Hippocampal formation (tissue), 2 donors: ENCODE data around the gene GJB2.
A peak's percentile ranks its signal among the peaks of the same experiment; 100 is the strongest.

Experiments used
- DNase-seq, 2 donors: peaks; one replicate each; lab custom pipeline; 2025; lab: John Stamatoyannopoulos, UW

Gene GJB2

GRCh38 chr13:20192836-20193161, at the start of gene GJB2:
TSS of gene GJB2 (minus strand) at chr13:20192938. CDS start at chr13:20189581, 3,357 bp downstream.
- DNase-seq: no peak

GRCh38 chr13:20241593-20241992, 48.9 kb upstream of the GJB2 start:
- DNase-seq: no peak

GRCh38 chr13:20239748-20240147, 47.0 kb upstream of the GJB2 start:
- DNase-seq: no peak

- DNase-seq: no peak
Observed at GRCh38 chr13:20232556-20233277, 40.0 kb upstream of the GJB2 start.

- DNase-seq: no peak
Observed at GRCh38 chr13:20231839-20232555, 39.3 kb upstream of the GJB2 start, which contains the start of gene GJB6. TSS of gene GJB6 (minus strand) at chr13:20232319. CDS start at chr13:20223480, 8,839 bp downstream.

- DNase-seq: no peak
Observed at GRCh38 chr13:20230913-20231838, 38.4 kb upstream of the GJB2 start.

- DNase-seq: no peak
Observed at GRCh38 chr13:20227730-20228129, 35.0 kb upstream of the GJB2 start.

- no peak for DNase-seq
Observed at GRCh38 chr13:20227288-20227687, 34.5 kb upstream of the GJB2 start.

DNA sequence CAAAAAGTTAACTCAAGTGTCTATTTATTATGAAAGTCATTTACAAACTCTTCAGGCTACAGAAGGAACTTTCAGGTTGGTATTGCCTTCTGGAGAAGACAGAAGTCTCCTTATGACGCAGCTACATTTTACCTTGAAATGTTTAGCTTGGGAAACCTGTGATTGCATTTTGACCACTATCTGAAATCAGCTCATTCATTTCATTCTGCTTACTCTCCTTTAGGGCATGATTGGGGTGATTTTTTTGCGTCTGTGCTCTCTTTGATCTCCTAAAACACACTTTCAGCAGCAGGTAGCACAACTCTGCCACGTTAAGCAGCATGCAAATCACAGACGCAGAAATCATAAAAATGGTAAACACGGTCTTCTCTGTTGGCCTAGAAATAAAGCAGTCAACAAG, 29.8 kb upstream of the GJB2 start:
- no peak for DNase-seq

DNA sequence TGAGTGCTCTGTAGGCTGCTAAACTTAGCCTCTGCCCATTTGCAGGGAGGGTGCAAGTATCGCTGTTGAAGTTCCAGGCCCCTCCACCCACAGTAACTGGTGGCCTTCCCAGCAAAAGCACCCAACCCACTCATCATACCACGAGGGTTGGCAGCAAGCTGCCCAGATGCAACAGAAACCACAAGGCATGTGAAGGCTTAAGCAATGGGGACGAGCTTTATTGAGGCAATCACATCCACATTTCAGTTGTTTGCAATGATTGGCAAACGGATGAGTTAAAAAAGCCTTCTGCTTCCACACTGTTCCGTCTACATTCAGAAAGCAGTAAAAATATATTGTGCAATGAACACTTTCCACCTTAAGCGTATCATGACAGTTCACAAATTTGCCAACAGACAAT, 29.0 kb upstream of the GJB2 start:
- no peak for DNase-seq

- no peak for DNase-seq
Observed at GRCh38 chr13:20219577-20219976, 26.8 kb upstream of the GJB2 start.

DNA sequence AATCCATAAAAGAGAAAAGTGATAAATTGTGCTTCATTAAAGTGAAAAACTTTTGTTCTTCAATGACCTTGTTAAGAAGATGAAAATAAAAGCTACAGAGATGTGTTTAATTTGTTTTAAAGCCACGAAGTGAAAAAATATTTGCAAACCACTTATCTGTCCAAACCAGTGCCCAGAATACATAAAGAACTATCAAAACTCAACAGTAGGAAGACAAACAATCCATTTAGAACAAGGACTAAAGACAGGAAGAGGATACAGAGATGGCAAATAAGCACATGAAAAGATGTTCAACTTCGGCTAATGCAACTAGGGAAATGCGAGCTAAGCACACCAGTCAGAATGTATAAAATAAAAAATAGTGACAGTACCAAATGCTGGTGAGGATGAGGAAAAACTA, 24.4 kb upstream of the GJB2 start:
- DNase-seq: no peak

- DNase-seq: peak in 1 of 2 donors; percentile 41
Observed at GRCh38 chr13:20209948-20210347, 17.2 kb upstream of the GJB2 start.

GRCh38 chr13:20206698-20207235, 14.0 kb upstream of the GJB2 start:
- DNase-seq: no peak

DNA sequence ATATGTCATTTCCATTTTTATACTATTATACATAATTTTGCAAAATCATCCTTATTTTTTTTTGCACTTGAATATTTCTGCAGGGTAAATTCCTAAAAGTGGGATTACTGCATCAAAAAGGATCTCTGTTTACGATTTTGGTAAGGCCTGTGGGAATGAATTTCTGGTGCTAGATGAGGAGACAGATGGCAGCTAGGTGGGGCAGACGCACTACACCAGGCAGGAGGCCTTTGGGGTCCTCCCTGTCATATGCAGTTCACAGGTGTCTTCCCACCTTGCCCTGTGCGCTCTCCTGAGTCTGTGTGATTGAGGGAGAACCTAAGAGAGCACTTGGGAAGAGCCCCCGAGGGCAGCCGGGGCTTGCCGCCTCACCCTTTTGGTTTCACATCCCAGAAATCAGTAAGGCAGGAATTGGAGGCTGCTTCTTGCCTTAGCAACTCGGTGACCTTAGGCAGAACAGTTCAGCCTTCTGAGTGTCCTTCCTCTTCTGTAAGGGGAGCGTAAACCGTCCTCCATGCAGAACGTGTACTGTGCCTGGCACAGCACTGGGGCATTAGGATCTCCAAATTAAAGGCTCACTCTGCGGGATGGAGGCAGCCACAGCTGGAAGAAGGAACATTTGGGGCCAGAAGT, 13.4 kb upstream of the GJB2 start:
- no peak for DNase-seq

DNA sequence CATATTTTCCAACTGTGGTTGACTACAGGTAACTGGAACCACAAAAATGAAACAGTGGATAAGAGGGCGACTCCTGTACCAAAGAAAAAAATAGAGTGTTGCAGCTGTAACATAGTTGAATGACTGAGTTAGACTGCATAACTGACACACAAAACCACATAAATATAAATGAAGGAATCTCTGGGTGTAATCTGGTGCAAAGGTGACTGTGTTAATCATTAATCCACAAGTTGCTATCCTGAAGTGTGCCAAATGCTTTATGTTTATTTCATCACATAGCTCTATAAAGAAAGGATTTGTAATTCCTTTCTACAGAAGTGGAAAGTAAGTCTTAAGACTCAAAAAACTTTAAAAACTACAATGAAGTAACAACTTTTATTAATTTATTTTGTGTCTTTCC, 6.0 kb upstream of the GJB2 start:
- no peak for DNase-seq

DNA sequence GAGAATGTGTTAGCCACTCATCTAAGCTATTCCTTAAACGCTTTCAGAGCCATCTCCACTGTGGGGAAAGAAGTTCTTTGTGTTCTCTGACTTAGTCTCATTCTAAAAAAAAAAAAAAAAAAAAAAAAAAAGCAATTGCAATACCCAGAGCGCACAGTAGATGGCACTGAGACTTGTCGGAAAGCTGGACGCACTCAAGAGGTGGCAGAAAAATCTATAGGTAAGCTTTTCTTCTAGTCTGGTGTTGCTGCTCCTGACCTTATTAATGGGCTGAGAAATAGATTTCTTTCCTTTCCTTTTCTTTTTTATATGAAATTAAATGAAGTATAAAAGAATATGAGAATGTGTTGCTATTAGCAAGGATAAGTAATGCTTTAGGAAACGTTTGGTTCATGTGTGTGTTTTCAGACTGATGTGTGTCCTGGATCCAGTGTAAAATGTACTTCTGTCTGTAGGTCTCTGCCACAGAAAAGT, 4.7 kb upstream of the GJB2 start:
- peak in 1 of 2 donors; percentile 49 for DNase-seq

GRCh38 chr13:20195801-20196200, 3.1 kb upstream of the GJB2 start:
- DNase-seq: no peak

- no peak for DNase-seq
Observed at GRCh38 chr13:20193907-20194631, 1.3 kb upstream of the GJB2 start.

DNA sequence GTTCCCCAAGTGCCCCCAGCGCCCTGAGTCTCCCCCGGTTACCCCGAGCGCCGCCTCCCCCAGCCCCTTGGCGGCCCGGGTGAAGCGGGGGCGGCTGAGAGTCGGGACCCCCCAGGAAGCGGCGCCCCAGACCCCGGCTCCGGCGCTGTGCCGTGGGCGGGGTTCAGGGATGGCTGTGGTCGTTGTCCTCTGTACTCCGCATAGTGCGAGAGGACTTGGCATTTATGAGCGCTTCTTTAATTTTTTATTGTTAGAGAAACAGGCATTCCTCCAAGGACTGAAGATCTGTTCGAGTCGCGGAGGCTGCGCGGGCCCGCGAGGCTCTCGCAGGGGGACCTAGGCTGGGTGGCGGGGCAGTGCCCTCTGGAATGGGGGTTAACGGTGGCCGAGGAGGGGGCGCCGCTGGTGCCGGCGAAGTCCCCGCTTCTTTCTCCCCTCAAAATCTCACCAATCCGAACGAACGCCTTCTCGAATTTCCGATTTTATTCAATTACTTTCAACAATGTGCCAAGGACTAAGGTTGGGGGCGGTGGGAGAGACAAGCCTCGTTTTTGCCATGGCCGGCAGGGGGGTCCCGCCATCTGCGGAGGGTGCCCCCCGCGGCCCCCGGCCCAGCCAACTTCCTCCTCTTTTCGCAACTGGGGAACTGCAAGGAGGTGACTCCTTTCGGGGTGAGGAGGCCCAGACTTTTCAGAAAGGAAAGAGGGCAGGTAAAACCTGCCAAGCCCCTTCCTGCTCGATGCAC, 596 bp upstream of the GJB2 start:
- no peak for DNase-seq
